Heart left ventricle (tissue), 16 donors: Measurements from ENCODE around the gene ADAMTS18. TPM values are rescaled to one million over a fixed set of nuclear protein-coding genes. Genes with fewer than 3 reads are reported as not detected.

Source experiments
- ATAC-seq, 4 donors: fragments of 200-7000 bp; cut with Tn5 transposase; one replicate each; pipeline ENCODE4 v1.9.1; 2020 to 2022; ENCODE audit warnings: moderate library complexity in 4 of 4, mild to moderate bottlenecking in 3 of 4, moderate number of reproducible peaks in 1 of 4
- DNase-seq, 5 donors: peaks; one replicate each; pipeline ENCODE4 v3.0.0-alpha.2; 2020
- H3K27ac ChIP-seq, 12 donors: fragments of 200-600 bp; sonication (generic) in 4 of 12; one replicate each; pipeline versions ENCODE4 v1.5.0 to v1.8.0; 2016 to 2022; ENCODE audit warnings: mild to moderate bottlenecking in 2 of 12
- H3K27me3 ChIP-seq, 9 donors: fragments of 200-600 bp; sonication (generic) in 2 of 9; one replicate each; pipeline versions ENCODE4 v1.5.1 to v1.8.0; 2016 to 2022; ENCODE audit warnings: mild to moderate bottlenecking in 3 of 9
- H3K36me3 ChIP-seq, 9 donors: fragments of 200-600 bp; sonication (generic) in 2 of 9; one replicate each; pipeline versions ENCODE4 v1.5.0 to v1.8.0; 2018 to 2022; ENCODE audit warnings: mild to moderate bottlenecking in 2 of 9
- H3K4me1 ChIP-seq, 12 donors: fragments of 200-600 bp; sonication (generic) in 4 of 12; one replicate each; pipeline versions ENCODE4 v1.5.0 to v1.8.0; 2016 to 2022; ENCODE audit warnings: mild to moderate bottlenecking in 3 of 12
- H3K4me3 ChIP-seq, 12 donors: fragments of 200-600 bp; sonication (generic) in 4 of 12; one replicate each; pipeline versions ENCODE4 v1.5.0 to v1.8.0; 2017 to 2022; ENCODE audit warnings: mild to moderate bottlenecking in 9 of 12, moderate library complexity in 4 of 12
- H3K9me3 ChIP-seq, 12 donors: fragments of 200-600 bp; sonication (generic) in 4 of 12; one replicate each; pipeline versions ENCODE4 v1.5.0 to v1.8.0; 2016 to 2022; ENCODE audit warnings: mild to moderate bottlenecking in 1 of 12
- CTCF ChIP-seq, 12 donors: fragments of 200-600 bp; sonication (generic) in 4 of 12; IDR thresholded peaks; one replicate each; pipeline versions ENCODE4 v1.5.0 to v1.8.0; 2018 to 2022; ENCODE audit warnings: antibody characterized with exemption in 12 of 12, mild to moderate bottlenecking in 5 of 12
- POLR2A ChIP-seq, 2 donors: fragments of 450-650 bp; IDR thresholded peaks; one replicate each; pipeline ENCODE4 v1.6.1; 2017; ENCODE audit warnings: antibody characterized with exemption in 2 of 2, mild to moderate bottlenecking in 2 of 2, moderate library complexity in 2 of 2
- WGBS, 4 donors: extraction: QIAGEN DNeasy Blood & Tissue Kit in 2 of 4; methylation state at CpG; one replicate each; pipeline versions ENCODE4 v1.1.5 to v1.1.7; 2013 to 2018; 5-methylcytosine and 5-hydroxymethylcytosine counted together
- intact Hi-C, 10 donors: fragments of 100-400 bp; cut with DNase I; formaldehyde crosslinking; loops; one replicate each; pipeline versions ENCODE4 v1.11.1 to v1.14.2; 2022
- polyA plus RNA-seq, 2 donors: library from polyadenylated mRNA; stranded (reverse); fragments of 200-250 nt; gene quantifications; one replicate each; pipeline ENCODE4 v1.2.3, GENCODE V29; 2013
- total RNA-seq, 9 donors: library from RNA; depleted of rRNA in 2 of 9; stranded (reverse); fragments of >200 nt in 2 of 9; fragmentation: NEBNext Ultra II Directional in 3 of 9; extraction: Animal tissue kit (Norgen Biotek cat#: 25700) in 3 of 9; gene quantifications; one replicate each; pipeline versions ENCODE4 v1.1.0 to v1.2.4, GENCODE V29; 2016 to 2023
- donor health status: ischemic (EF 13 %, LVEDD 7.1; RV severe dilation, severe dysfunction).
- donor health status: healthy with polysubstance abuse.
- donor health status: DM: no; HTN: yes; CAD: no.
- donor health status: DM: no; HTN: no; CAD: no.
- donor health status: ischemic (EF 25% LVEDD 6.9; RV normal size, moderate dysfunction).
- donor health status: ischemic (EF 25% LVEDD 5.7; RV mildly dilated, moderate dysfunction).
- donor health status: healthy.
- donor health status: DM: yes; HTN: yes; CAD: no.
- donor health status: ischemic (EF 35%, LVEDD 5.7; RV mildly dilated, moderate dysfunction).
- donor health status: nonischemic (EF 11% LVEDD 7.7; RV severe dilation, severe dysfunction).
- donor health status: DM: yes; HTN: yes; CAD: no.
- donor health status: PGD.
- donor health status: ischemic (EF 29% LVEDD 5.4; RV normal size, mild dysfunction).
- donor health status: nonischemic (EF 23%, LVEDD 6.1; RV moderate dilation, normal function).

ADAMTS18 gene
- total and polyA plus RNA-seq, 11 donors: 0.10 to 0.69 (median 0.14) TPM; not detected in 8

GRCh38 chr16:77393955-77394354, 40.9 kb downstream of the ADAMTS18 start:
- WGBS, 4 donors: 67 to 89% (median 77%) methylated on average over 1 of the region's 1 CpG
- ATAC-seq: no peak
- intact Hi-C loops: no loop called here

GRCh38 chr16:77387815-77388209, 47.0 kb downstream of the ADAMTS18 start:
- H3K4me3 ChIP-seq: no peak overlapping the region
- intact Hi-C loops: no loop called here
- no peak overlapping the region for H3K27ac ChIP-seq
- H3K36me3 ChIP-seq: no peaks in the 10 kb centered on the region
- no peaks in the 10 kb centered on the region for H3K9me3 ChIP-seq
- 81 to 87% (median 85%) methylated on average over 3 of the region's 3 CpGs for WGBS, 4 donors
- peaks cover 0 to 2% (median 0%) of the 10 kb centered on the region in 9 donors for H3K27me3 ChIP-seq
- TF ChIP-seq CTCF (IDR thresholded peaks at IDR 0.05) (no peak), POLR2A (IDR thresholded peaks at IDR 0.05) (no peak)
- no peak for ATAC-seq
- H3K4me1 ChIP-seq: no peaks in the 10 kb centered on the region
- DNase-seq: no peak

More at GRCh38 chr16:77393955-77394354, 40.9 kb downstream of the ADAMTS18 start:
- no peaks in the 10 kb centered on the region for H3K4me1 ChIP-seq
- no peak overlapping the region for H3K4me3 ChIP-seq
- no peaks in the 10 kb centered on the region for H3K36me3 ChIP-seq
- no peaks in the 10 kb centered on the region for H3K27me3 ChIP-seq
- H3K27ac ChIP-seq: no peak overlapping the region
- TF ChIP-seq CTCF (IDR thresholded peaks at IDR 0.05) (no peak), POLR2A (IDR thresholded peaks at IDR 0.05) (no peak)
- no peaks in the 10 kb centered on the region for H3K9me3 ChIP-seq
- DNase-seq: no peak

- peaks cover 0 to 2% (median 0%) of the 10 kb centered on the region in 9 donors for H3K27me3 ChIP-seq
- no peaks in the 10 kb centered on the region for H3K9me3 ChIP-seq
- H3K27ac ChIP-seq: no peak overlapping the region
- no peak overlapping the region for H3K4me3 ChIP-seq
- DNase-seq: no peak
- H3K36me3 ChIP-seq: no peaks in the 10 kb centered on the region
- 58 to 70% (median 69%) methylated on average over 9 of the region's 9 CpGs for WGBS, 4 donors
- H3K4me1 ChIP-seq: no peaks in the 10 kb centered on the region
- TF ChIP-seq POLR2A (IDR thresholded peaks at IDR 0.05) (no peak), CTCF (IDR thresholded peaks at IDR 0.05) (no peak)
- intact Hi-C loops: no loop called here
- ATAC-seq: no peak
Measured at GRCh38 chr16:77386831-77387814, 47.7 kb downstream of the ADAMTS18 start.

GRCh38 chr16:77385481-77385880, 49.4 kb downstream of the ADAMTS18 start:
- ATAC-seq (no peak), DNase-seq (no peak)
- H3K36me3 ChIP-seq: no peaks in the 10 kb centered on the region
- no peaks in the 10 kb centered on the region for H3K4me1 ChIP-seq
- H3K27ac ChIP-seq: no peak overlapping the region
- TF ChIP-seq POLR2A (IDR thresholded peaks at IDR 0.05): no peak
- no peaks in the 10 kb centered on the region for H3K9me3 ChIP-seq
- no peak overlapping the region for H3K4me3 ChIP-seq
- intact Hi-C loops: no loop called here
- peaks cover 0 to 2% (median 0%) of the 10 kb centered on the region in 9 donors for H3K27me3 ChIP-seq
- 46 to 73% (median 53%) methylated on average over 3 of the region's 3 CpGs for whole genome bisulfite sequencing, 4 donors
